K562 (cell line): ENCODE measurements around the gene FPGS. TPM values are rescaled to one million over a fixed set of nuclear protein-coding genes. Genes with fewer than 3 reads are reported as not detected.

Source experiments
- ATAC-seq: fragments of 200-7000 bp; cut with Tn5 transposase; 3 replicates; pipeline ENCODE4 v1.9.1; 2020; ENCODE audit warnings: moderate library complexity
- BruUV-seq: library from RNA; stranded (reverse); fragments of 400-500 nt; replicated peaks from 2 replicates; lab custom pipeline; 2021; lab: Mats Ljungman, UMichigan
- CTCF ChIA-PET: fragments of 300-600 bp; formaldehyde crosslinking; extraction: SDS; loops from one replicate; lab custom pipeline; 2021; ENCODE audit warnings: low intra/inter-chr PET ratio; lab: Yijun Ruan, JAX
- POLR2A ChIA-PET: fragments of 300-600, 350-650 bp; sonication (Branson Sonifier 250); formaldehyde crosslinking; extraction: SDS; loops from one replicate; lab custom pipeline; 2021; ENCODE audit warnings: antibody characterized with exemption, inconsistent platforms; lab: Yijun Ruan, JAX
- DNase-seq, 4 experiments: peaks; one replicate each; pipeline versions ENCODE4 v3.0.0 to v3.0.0-alpha.2; 2011 to 2018; ENCODE audit warnings: low spot score in 3 of 4, mixed read lengths in 3 of 4; ENCODE audit errors: extremely low read depth in 1 of 4
- FAIRE-seq: peaks from 2 replicates; lab custom pipeline; 2011; peaks lifted over from hg19 to GRCh38; lab: Jason Lieb, UNC
- H2AFZ ChIP-seq: 2 replicates; pipeline ENCODE4 v1.6.0; 2011; ENCODE audit warnings: low read depth, low read length, control low read depth, inconsistent platforms
- H3K27ac ChIP-seq: fragments of 200-600 bp; 3 replicates; pipeline ENCODE4 v1.8.0; 2011; ENCODE audit warnings: low read depth, mild to moderate bottlenecking, control low read depth, inconsistent platforms, low read length, moderate library complexity, mixed read lengths; ENCODE audit errors: extremely low read depth
- H3K27me3 ChIP-seq, 2 experiments: fragments of 300-600 bp in 1 of 2; 2 replicates in 1 of 2; 3 replicates in 1 of 2; pipeline versions ENCODE4 v1.6.0 to v1.8.0; 2011; ENCODE audit warnings: inconsistent platforms in 2 of 2, low read length in 2 of 2, mild to moderate bottlenecking in 1 of 2, mixed read lengths in 1 of 2, moderate library complexity in 1 of 2; ENCODE audit not compliant: control insufficient read depth in 2 of 2, insufficient read depth in 2 of 2
- H3K36me3 ChIP-seq: fragments of 300-600 bp; 3 replicates; pipeline ENCODE4 v1.8.0; 2011; ENCODE audit warnings: mild to moderate bottlenecking, low read length, inconsistent platforms; ENCODE audit not compliant: control insufficient read depth, insufficient read depth
- H3K4me1 ChIP-seq, 2 experiments: fragments of 200-600 bp in 1 of 2; replicated peaks in 1 of 2; 2 replicates in 1 of 2; 3 replicates in 1 of 2; pipeline versions ENCODE4 v1.5.1 to v1.8.0; 2011; ENCODE audit warnings: inconsistent platforms in 2 of 2, low read length in 2 of 2, mild to moderate bottlenecking in 1 of 2, mixed read lengths in 1 of 2, moderate library complexity in 1 of 2; ENCODE audit not compliant: control insufficient read depth in 2 of 2, insufficient read depth in 2 of 2
- H3K4me2 ChIP-seq: 2 replicates; pipeline ENCODE4 v1.6.1; 2011; ENCODE audit warnings: low read length, control low read depth, inconsistent platforms, mixed read lengths; ENCODE audit not compliant: insufficient read depth
- H3K4me3 ChIP-seq: fragments of 200-600 bp; sonication (generic), shearing (Covaris generic); 2 replicates; pipeline ENCODE4 v1.5.1; 2016; ENCODE audit warnings: control low read depth, inconsistent platforms
- H3K79me2 ChIP-seq: fragments of 200-600 bp; 3 replicates; pipeline ENCODE4 v1.8.0; 2011; ENCODE audit warnings: low read length, inconsistent platforms; ENCODE audit not compliant: control insufficient read depth, insufficient read depth
- H3K9ac ChIP-seq, 2 experiments: 2 replicates each; pipeline versions ENCODE4 v1.6.0 to v1.6.1; 2011; ENCODE audit warnings: low read depth in 2 of 2, low read length in 2 of 2, control low read depth in 1 of 2, inconsistent platforms in 1 of 2, mild to moderate bottlenecking in 1 of 2, mixed read lengths in 1 of 2; ENCODE audit not compliant: insufficient read depth in 1 of 2
- H3K9me1 ChIP-seq: one replicate; pipeline ENCODE4 v1.6.0; 2011; ENCODE audit warnings: inconsistent platforms, mild to moderate bottlenecking, low read length, moderate library complexity; ENCODE audit not compliant: control insufficient read depth, insufficient read depth
- H3K9me3 ChIP-seq: replicated peaks from 2 replicates; pipeline ENCODE4 v1.5.1; 2011; ENCODE audit warnings: low read depth, low read length, inconsistent platforms; ENCODE audit not compliant: control insufficient read depth, insufficient read depth
- H4K20me1 ChIP-seq: replicated peaks from 2 replicates; pipeline ENCODE4 v1.6.1; 2011; ENCODE audit warnings: low read length, inconsistent platforms, mixed read lengths; ENCODE audit not compliant: control insufficient read depth, insufficient read depth
- CBFA2T2 ChIP-seq: fragments of 450-650 bp; conservative IDR thresholded peaks from 2 replicates; pipeline ENCODE4 v1.6.1; 2017; ENCODE audit warnings: mild to moderate bottlenecking
- NONO ChIP-seq, 2 experiments: fragments of 200-400 bp in 1 of 2; fragments of 450-650 bp in 1 of 2; formaldehyde crosslinking in 1 of 2; IDR thresholded peaks; 2 replicates each; pipeline ENCODE4 v1.6.1; 2017; ENCODE audit warnings: low read depth in 2 of 2, mild to moderate bottlenecking in 2 of 2, moderate library complexity in 2 of 2, low read length in 1 of 2
- NRF1 ChIP-seq, 2 experiments: fragments of 450-650 bp; IDR thresholded peaks in 1 of 2; conservative IDR thresholded peaks in 1 of 2; 2 replicates each; pipeline ENCODE4 v1.6.1; 2014; ENCODE audit warnings: mild to moderate bottlenecking in 2 of 2
- POLR2A ChIP-seq: fragments of 450-650 bp; conservative IDR thresholded peaks from 2 replicates; pipeline ENCODE4 v1.6.1; 2016
- TEAD2 ChIP-seq: fragments of 450-650 bp; IDR thresholded peaks from 2 replicates; pipeline ENCODE4 v1.6.1; 2016; ENCODE audit warnings: missing genetic modification characterization, control low read depth, missing compliant biosample characterization
- WGBS: fragments of 100-300 bp; shearing (Covaris generic); methylation state at CpG from one replicate; pipeline ENCODE4 v1.1.6; 2016; ENCODE audit warnings: low coverage, mixed read lengths; ENCODE audit not compliant: insufficient coverage; ENCODE audit errors: missing lambda C conversion rate; 5-methylcytosine and 5-hydroxymethylcytosine counted together
- in situ Hi-C: fragments of 300-500 bp; cut with MboI; formaldehyde crosslinking; loops from 4 replicates; pipeline ENCODE4 v1.15.0; 2018; ENCODE audit warnings: inconsistent platforms, mixed read lengths
- intact Hi-C: fragments of 100-400 bp; cut with micrococcal nuclease; formaldehyde crosslinking; loops from 2 replicates; pipeline ENCODE4 v1.14.2; 2022
- polyA plus RNA-seq, 8 experiments: library from polyadenylated mRNA; depleted of rRNA in 4 of 8; stranded (reverse) in 5 of 8; unstranded in 3 of 8; fragments of >200 nt; fragmentation: Nextera tagmentation in 2 of 8; fragmentation: Illumina TruSeq in 1 of 8; extraction: Ambion mirVana in 2 of 8; extraction: Trizol in 1 of 8; gene quantifications; 2 replicates each; pipeline versions ENCODE4 v1.2.1 to v1.2.3, GENCODE V29; 2011 to 2014; ENCODE audit warnings: inconsistent platforms in 1 of 8, missing spikeins in 1 of 8
- total RNA-seq, 7 experiments: library from RNA; depleted of rRNA in 6 of 7; stranded (reverse); fragments of >200 nt in 6 of 7; fragmentation: Illumina TruSeq in 2 of 7; extraction: Trizol in 2 of 7; gene quantifications; 2 replicates each; pipeline versions ENCODE4 v1.2.1 to v1.2.3, GENCODE V29; 2011 to 2021; ENCODE audit warnings: low replicate concordance in 1 of 7
- TF ChIP-seq, protein P1 (sequence below): sonication (generic); formaldehyde crosslinking; IDR thresholded peaks from 2 replicates; pipeline ENCODE4 v1.8.1; 2023; ENCODE audit warnings: mild to moderate bottlenecking, missing genetic modification reagents

FPGS gene
- total and polyA plus RNA-seq, 9 of the 15 experiments (the other 6 are each of a cell fraction or from before 2014, with no cell fraction given): 0.84 to 86.4 (median 59.2) TPM

- FAIRE-seq: no peak
- no peak within 1 kb of the TSS for H2AFZ ChIP-seq
- TF ChIP-seq POLR2A (no peak), NONO (IDR thresholded peaks at IDR 0.05; ENCODE audit: low read depth in 2 of 2, low read length in 1 of 2) (no peak), CBFA2T2 (no peak), TEAD2 (tag) (no peak), NRF1 (conservative IDR thresholded peaks at IDR 0.05 in 1 of 2, IDR thresholded peaks at IDR 0.05 in 1 of 2) (no peak)
- TF ChIP-seq, protein P1, sequence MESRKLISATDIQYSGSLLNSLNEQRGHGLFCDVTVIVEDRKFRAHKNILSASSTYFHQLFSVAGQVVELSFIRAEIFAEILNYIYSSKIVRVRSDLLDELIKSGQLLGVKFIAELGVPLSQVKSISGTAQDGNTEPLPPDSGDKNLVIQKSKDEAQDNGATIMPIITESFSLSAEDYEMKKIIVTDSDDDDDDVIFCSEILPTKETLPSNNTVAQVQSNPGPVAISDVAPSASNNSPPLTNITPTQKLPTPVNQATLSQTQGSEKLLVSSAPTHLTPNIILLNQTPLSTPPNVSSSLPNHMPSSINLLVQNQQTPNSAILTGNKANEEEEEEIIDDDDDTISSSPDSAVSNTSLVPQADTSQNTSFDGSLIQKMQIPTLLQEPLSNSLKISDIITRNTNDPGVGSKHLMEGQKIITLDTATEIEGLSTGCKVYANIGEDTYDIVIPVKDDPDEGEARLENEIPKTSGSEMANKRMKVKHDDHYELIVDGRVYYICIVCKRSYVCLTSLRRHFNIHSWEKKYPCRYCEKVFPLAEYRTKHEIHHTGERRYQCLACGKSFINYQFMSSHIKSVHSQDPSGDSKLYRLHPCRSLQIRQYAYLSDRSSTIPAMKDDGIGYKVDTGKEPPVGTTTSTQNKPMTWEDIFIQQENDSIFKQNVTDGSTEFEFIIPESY (CRISPR knock-in tag): peak; percentile 74
- H3K27ac ChIP-seq: no peak within 1 kb of the TSS
- POLR2A ChIA-PET: interaction anchor here (0.7 kb wide), 1 partner anchor 510 kb away, joined by 3 read pairs; no protein-coding TSS in a partner anchor
- no peaks in the 10 kb centered on the region for H3K27me3 ChIP-seq
- H3K9me1 ChIP-seq: no peaks in the 10 kb centered on the region
- in situ Hi-C loops: no loop called here
- CTCF ChIA-PET: no interaction called here
- no peak for ATAC-seq
- no peaks in the 10 kb centered on the region for H3K36me3 ChIP-seq
- no peaks in the 10 kb centered on the region for H3K79me2 ChIP-seq
- H3K9ac ChIP-seq: peak within 1 kb of the TSS in 1 of 2 experiments; percentile 76; a peak in 2 of 4 replicates
- intact Hi-C loops: no loop called here
- H4K20me1 ChIP-seq: no peaks in the 10 kb centered on the region
- no peak within 1 kb of the TSS for H3K4me2 ChIP-seq
- H3K9me3 ChIP-seq: peaks cover 10% of the 10 kb centered on the region
- DNase-seq: no peak
- 73% methylated on average over 13 of the region's 37 CpGs for WGBS
- H3K4me3 ChIP-seq: no peak within 1 kb of the TSS
- peaks cover 23 to 45% of the 10 kb centered on the region in 2 experiments for H3K4me1 ChIP-seq
- BruUV-seq: no TSS peak
These were observed 51.6 kb downstream of the FPGS start, which contains the start of gene ENG for GRCh38 chr9:127854184-127854806. Gene ENG, minus strand, starts transcription at chr9:127854658. Its CDS starts 303 bp downstream, at chr9:127854355.
